Bone marrow (tissue), 2 donors: ENCODE data around the gene TYRO3.

ENCODE experiments used
- DNase-seq, 2 donors: peaks; one replicate each; lab custom pipeline; 2025; lab: John Stamatoyannopoulos, UW

Gene TYRO3

DNA sequence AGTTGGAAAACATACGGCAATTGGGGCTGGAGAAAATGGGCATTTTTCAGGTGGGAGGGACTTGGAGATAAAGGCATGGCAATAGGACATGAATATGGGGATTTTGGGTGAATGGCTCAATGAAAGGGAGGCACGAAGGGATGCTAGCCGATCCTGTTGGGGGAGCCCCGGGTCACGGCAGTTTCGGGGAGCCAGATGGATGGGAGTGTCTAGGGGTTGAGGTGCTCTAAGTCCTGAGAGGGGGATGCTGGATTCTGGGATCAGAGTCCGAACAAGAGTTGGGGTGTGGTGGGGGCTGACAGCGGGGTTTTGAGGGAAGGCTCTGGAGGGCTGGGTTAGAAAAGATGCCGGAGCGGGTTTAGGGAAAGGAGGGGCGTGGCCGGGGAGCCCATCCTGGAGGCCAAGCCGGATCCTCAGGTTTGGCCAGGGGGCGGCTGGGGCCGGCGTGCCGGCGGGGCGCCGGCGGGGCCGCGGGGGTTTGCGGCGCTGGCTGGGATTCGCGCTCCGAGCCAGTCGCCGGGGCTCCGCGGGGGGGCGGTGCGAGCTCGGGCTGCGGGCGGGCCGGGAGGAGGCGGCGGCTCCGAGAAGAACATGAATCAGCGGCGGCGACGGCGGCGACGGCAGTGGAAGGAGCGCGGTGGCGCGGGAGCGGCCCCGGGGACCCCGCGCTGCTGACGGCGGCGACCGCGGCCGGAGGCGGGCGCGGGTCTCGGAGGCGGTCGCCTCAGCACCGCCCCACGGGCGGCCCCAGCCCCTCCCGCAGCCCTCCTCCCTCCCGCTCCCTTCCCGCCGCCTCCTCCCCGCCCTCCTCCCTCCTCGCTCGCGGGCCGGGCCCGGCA is at the start of gene TYRO3:
Gene TYRO3 (plus strand): TSS at position 813 of the 839 bp plus-strand sequence. CDS start 46 bp downstream, outside the sequence.
- DNase-seq: peak; percentile 13 to 30

DNA sequence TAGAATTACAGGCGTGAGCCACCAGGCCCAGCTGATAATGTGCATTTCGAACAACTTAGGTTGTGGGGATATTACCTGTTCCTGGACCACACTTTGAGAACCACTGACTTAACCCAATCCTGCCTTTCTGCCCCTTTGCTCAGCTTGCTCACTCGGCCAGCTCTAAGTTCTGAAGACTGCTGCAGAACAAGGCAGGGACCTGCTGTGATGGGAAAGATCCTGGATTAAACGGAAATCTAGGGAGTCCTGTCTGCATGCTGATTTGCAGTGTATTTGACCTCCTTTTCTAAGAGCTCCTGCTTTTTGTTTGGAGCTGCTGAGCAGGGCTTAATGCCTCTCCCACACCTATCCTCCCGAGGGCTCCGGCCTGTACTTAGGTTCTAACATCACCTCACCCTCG is 48.3 kb upstream of the TYRO3 start:
- DNase-seq: no peak

DNA sequence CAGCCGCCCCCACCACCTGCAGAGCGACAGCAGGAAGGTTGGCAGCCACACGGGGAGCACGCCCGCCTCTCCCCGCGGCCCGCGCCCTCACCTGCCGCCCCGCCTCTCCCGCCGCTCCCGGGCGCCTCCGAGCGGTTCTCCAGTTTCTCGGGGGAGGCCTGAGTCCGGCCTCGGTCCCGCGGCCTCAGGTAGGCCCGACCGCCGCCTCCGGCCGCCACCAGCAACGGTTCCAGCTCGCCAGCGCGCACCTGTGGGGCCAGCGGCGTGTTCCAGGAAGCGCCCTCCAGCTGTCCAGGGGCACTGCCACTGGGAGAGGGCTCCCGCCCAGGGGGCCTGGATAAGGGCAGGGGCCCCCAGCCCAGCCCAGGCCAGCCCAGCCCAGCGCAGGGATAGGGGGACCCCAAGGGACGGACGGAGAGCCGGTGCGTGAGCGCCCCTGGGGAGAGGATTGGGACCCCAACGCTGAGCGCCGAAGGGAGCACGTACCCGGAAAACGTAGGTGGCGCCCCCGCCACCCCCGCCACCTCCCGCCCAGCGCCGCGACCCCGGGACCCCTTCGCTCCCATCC is 47.6 kb upstream of the TYRO3 start:
- no peak for DNase-seq

DNA sequence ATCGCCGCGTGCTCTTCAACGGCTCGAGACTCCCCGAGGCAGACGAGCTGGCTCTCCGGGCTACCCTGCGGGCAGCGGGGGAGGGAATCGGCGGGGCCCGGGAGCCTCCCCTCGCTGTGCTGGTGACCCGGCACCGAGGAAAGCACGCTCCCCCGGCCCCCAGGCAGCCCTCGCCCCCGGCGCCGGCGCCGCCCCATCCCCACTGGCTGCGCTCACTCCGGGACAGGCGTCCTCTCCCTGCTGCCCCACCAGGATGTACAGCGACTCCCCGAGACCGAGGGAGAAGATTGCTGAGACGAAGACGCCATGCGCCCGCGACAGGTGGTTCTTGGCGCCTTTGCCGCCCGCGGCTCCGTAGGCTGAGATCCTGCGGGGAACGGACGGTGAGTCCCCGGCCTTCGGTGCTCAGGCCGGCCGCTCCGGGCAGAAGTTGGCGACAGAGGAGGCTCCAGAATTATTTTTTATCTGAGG is 47.1 kb upstream of the TYRO3 start:
- no peak for DNase-seq

DNA sequence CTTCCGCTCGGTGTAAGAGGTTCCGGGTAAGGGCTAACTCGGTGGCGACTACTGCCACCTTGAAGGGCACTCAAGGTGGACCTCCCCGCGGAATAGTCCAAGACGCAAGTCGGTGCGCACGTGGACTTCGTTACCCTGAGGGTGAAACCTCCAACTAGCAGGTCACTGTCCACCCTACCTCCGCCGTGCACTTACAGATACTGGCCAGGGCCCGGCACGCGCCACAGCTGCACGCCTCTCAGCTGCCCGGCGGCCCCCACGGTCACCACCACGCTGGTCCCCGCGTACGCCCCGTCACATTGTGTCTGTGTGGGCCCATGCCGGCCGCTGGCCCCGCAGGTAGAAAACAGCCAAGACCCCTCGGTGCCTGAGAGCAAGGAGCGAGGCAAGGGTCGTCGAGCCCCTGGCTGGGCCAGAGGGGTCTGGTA is 46.5 kb upstream of the TYRO3 start:
- no peak for DNase-seq

DNA sequence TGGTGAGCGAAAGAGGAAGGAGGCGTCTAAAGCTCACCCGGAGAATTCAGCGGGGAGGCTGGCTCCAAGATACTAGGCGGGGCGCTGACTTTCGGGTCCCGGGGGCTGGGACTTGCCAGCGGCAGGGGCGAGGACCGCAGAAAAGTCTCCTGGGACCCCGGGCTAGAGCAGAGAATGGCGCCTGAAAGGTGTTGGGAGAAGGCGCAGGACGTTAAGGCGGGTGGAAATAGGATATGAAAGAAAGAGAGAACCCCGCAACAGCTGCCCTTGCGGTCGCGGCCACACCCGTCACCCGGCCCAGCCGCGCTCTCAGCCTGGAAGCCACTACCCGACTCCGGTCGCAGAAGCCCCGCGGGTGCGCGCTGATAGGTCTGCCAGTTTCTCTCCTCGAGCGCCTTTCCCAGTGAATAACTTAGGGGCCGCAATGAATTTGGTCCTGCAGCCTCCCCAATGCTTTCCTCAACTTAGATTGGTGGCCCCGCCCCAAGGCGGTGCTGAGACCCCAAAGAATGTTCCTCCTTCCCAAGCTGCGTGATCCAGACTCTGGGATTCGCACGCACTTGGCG is 46.0 kb upstream of the TYRO3 start:
- DNase-seq: no peak

DNA sequence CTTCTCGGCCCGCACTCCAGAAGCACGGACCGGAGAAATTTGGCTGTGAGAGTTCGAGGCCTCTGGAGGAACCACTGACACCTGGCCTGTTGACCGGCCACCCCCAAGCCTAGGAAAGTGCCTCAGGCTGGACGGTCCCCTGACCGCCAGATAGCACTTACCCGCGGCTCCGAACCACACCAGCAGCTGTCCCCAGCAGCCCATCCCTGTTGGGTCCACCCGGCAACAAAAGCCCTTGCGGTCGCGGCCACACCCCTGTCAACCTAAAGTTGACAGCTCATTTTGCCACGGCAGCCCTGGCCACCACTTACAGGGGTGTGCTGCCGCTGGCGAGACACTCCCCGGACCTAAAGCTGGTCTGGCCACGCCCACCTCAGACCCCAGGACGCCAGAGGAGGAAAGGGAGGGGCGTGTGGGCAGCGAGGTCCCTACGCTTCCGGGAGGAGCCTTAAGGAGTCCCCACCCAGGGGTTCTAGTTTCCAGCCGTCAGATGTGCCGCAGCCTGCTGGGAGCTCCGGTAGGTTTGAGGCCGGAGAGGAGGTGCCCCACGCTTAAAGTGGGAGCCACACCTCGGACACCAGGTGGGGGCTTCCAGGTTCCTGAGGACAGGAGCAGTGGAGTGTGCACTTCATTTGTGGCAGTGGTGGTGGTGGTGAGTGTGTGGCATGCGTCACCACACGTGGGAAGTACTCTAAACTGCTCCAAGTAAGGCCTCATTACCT is 45.3 kb upstream of the TYRO3 start, which contains the start of gene LTK:
Gene LTK (minus strand): TSS at position 322 of the 722 bp plus-strand sequence. CDS start 118 bp downstream, at position 204.
- no peak for DNase-seq

DNA sequence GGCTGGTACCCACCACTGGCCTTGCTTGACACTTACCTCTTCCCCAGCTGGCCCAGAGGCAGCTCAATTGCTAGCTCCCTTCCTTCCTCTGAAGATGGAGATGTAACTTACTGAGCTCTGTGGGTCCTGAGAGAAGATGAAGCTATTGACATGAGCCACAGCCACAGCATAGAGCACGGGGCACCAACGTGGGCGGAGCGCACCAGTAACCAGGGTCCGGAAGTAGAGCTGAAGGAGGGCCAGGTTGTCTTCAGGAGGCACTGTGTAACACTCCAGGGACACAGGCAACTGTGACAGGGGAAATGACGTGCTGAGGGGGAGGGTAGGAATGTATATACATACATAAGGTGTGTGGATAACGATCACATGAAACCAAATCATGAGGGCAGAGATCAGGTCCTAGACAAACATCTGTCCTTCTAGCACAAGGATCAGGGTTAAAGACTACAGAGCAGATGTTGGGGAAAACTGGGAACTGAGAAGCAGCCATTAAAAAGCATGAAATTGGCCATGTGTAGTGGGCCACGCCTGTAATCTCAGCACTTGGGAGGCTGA is 41.0 kb upstream of the TYRO3 start:
- no peak for DNase-seq

DNA sequence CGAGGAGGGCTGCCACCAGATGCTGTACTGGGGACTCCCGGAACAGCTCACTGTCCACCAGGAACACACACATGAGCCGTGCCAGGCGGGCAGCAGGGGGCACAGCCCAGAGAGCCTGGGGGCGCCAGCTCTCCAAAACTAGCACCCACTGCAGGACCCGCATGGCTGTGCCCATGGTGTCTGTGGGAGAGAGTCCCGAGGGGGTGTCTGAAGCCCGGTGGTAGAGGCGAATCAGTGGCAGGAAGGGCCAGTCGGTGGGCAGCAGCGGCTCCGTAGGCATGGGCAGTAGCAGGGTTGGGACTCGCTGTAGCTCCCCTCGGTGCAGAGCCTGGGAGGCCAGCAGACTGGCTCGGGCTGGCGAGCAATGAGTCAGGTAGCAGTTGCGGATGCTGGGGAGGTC is 38.4 kb upstream of the TYRO3 start:
- no peak for DNase-seq

DNA sequence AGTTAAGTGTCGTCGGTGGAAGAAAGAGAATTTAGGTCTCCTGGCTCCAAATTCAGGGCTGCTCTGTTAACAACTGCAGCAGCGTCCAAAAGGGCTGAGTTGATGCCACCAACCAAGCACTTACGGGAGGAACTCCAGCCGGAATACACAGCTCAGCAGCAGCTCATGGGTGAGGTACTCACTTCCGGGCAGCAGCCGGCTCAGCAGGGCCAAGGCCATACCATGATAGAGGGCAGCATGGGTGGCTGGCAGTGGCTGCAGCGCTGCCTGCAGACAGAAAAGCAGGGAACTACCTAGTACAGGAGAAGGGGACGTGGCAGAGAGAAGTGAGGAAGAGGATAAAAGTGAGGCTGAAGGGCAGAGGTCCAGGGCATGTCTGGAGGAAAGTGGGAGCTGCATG is 37.4 kb upstream of the TYRO3 start:
- no peak for DNase-seq

DNA sequence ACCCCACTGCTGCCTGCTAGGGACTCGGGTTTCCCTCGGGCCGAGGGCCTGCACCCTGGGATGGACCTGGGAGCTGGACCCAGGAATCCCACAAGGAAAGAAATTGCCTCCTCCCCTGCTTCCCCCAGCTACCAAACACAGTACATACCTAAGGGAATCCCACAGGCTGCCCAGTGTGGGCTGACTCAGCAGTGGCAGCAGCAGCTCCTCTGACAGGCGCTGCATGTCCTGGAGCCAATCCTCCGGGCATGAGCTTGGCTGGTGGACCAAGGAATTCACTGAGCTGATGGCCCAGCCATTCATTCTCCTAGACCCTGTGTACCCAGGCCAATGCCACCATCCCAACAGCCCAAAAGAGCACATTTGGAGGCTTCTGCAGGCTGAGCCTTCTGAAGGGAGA is 35.9 kb upstream of the TYRO3 start:
- DNase-seq: no peak

DNA sequence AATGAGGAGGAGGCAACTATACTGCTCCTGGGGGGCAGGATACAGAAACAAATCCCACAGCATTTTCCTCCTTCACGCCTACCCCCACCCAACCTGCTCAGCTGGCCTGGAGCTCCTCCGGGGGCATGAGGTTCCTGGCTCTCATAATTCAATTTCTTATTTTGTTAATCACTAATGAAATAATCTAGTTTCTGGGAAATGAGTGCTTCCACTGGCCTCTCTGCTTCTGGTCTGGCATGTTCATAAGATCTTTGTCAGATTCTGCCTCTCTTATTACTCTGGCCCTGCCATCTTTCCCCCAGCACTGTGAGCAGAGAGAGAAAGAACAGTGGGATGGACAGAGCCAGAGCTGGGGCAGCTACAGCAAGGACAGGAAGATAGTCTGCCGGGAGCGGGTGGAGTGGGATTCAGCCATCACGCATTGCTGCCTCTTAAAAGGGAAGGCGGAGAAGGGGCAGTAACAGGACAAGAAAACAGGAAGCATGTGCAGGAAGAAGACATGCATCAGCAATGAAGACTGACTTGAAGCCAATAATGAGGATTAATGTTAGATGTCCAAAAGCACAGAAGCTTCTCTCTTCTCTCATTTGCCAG is 28.6 kb upstream of the TYRO3 start:
- peak in 1 of 2 donors; percentile 11 for DNase-seq

DNA sequence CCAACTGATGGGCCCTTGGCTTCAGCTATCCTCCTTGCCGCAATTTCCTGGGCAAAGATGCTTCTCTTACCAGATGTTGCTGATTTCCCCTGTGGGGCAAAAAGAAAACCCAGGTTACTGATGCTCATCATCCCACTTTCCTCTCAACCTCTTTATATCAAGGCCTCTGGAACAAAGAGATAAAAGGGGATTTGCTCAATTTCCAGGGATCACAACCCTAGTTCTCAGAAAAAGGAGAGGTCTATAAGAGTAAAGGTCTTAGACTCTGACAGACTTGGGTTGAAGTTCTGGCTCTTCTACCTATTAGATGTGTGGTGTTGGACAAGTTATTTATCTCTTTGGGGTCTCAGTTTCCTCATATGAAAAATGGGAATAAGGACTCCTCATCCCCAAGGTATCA is 23.5 kb upstream of the TYRO3 start:
- no peak for DNase-seq

DNA sequence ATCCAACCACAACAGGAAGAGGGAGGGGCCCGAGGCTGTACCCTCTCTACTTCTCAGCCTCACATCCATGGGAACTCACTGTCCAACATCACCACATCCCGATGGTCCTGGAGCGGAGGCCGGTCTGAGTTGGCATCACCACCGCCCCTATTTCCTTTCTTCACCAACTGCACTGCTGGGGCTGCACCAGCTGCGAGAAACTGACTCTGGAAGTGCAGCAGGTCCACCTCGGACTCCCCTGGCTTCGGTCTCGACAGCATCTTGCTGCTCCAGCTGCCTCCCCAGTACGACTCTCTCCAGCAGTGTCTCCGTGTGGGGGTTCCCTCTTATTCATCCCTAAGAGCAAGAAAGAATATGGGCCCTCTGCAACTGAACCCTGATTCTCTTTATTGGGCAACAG is 22.1 kb upstream of the TYRO3 start:
- no peak for DNase-seq

DNA sequence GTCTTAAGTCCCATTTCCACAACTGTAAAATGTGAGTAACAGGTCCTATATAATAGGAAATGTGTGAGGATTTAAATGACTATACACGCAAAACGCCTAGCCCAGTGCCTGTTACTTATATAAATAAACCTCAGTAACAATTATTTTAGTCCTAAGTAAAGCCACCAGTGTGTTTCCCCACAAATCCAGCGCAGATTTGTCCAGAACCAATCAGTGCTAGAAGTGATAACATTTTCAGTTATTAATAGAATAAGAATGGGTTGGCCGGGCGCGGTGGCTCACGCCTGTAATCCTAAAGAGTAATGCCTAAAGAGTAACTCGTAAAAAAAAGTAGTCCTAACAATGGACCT is 15.5 kb upstream of the TYRO3 start:
- no peak for DNase-seq

DNA sequence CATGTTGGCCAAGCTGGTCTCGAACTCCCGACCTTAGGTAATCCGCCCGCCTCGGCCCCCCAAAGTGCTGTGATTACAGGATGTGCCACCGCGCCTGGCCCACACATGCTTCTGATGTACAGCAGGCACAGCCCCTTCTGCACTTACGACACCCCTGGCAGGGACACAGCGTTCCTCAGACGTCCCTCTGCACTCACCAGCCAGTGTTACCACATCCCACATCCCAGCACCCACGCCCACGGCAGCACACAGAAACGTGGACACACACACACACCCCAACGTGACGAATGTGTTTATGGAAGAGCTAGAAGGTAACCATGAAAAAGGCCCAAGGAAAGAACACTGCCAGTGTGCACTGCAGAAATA is 14.4 kb upstream of the TYRO3 start:
- no peak for DNase-seq

DNA sequence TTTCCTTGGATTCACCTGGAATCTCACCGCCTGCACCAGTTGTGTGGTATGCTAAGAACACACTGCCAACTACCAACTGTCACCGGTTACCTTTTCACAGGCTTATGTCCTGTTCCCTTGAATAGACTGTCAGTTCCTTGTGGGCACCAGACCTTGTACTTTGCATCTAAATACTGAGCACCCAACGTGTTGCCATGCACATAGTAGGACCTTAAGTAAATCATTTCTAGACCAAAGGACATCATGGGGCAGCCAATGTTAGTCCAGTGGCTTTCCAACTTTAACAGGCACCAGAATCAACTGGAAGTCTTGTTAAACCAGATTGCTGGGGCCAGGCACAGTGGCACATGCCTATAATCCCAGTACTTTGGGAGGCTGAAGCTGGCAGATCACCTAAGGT is 13.8 kb upstream of the TYRO3 start:
- no peak for DNase-seq

DNA sequence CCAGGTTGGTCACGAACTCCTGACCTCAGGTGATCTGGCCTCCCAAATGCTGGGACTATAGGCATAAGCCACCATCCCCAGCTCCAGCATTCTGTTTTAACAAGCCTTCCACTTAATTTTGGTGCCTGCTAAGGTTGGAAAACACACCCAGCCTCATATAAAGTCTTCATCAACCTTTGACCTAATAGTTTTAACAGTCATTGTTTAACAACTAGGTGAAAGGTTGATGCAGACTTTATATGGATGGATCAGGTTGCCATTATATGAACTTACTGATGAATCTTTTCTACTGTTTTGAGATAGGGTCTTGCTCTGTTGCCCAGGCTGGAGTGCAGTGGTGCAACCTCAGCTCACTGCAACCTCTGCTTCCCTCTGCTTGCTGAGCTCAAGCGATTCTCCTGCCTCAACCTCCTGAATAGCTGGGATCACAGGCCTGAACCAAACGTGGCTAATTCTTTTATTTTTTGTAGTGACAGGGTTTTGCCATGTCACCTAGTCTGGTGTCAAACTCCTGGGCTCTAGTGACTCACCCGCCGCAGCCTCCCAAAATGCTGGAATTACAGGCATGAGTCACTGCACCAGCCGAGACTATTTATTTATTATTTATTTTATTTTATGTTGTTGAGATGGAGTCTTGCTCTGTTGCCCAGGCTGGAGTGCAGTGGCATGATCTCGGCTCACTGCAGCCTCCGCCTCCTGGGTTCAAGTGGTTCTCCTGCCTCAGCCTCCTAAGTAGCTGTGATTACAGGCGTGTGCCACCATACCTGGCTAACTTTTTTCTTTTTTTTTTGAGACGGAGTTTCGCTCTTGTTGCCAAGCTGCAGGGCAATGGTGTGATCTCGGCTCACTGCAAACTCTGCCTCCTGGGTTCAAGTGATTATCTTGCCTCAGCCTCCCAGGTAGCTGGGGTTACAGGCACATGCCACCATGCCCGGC is 11.9 kb upstream of the TYRO3 start:
- no peak for DNase-seq

DNA sequence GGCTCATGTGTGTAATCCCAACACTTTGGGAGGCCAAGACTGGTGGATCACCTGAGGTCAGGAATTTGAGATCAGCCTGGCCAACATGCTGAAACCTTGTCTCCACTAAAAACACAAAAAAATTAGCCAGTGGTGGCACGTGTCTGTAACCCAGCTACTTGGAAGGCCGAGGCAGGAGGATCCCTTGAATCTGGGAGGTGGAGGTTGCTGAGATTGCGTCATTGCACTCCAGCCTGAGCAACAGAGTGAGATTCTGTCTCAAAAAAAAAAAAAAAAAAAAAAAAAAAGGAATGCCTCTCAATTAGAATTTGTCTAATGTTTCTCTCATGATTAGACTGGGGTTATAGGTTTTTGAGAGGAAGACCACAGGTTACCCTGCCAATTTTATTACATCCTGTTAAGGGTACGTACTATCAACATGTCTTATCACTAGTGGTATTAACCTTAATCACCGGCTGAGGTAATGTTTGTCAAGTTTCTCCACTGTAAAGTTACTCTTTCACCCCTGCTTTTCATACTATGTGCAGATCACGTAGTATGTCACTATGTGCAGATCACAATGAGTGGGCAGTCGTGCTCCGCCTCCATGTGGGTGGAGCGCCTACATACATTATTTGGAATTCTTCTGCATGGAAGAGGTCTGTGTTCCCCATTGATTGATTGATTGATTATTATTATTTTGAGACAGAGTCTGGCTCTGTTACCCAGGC is 8.8 kb upstream of the TYRO3 start:
- no peak for DNase-seq

DNA sequence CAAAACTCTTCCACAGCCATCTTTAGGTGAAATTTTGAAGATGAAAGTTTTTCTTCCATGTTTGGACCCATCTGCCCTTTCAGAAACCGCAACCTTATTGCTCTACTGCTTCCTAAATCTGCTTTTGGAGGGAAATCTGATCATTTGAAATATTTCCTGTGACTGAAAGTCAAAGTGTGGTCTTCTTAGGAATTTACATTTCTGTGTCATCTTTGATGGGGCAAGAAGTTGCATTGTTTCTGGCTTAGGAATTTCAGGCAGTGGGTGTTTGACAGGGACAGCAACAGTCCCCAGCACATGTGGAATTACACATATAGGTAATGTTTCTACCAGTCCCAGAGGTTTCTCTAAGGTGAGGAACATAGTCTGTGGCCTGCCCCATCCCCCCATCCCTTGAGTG is 5.3 kb upstream of the TYRO3 start:
- no peak for DNase-seq
